ENCODE data around the gene FHL2.

Gene FHL2

DNA sequence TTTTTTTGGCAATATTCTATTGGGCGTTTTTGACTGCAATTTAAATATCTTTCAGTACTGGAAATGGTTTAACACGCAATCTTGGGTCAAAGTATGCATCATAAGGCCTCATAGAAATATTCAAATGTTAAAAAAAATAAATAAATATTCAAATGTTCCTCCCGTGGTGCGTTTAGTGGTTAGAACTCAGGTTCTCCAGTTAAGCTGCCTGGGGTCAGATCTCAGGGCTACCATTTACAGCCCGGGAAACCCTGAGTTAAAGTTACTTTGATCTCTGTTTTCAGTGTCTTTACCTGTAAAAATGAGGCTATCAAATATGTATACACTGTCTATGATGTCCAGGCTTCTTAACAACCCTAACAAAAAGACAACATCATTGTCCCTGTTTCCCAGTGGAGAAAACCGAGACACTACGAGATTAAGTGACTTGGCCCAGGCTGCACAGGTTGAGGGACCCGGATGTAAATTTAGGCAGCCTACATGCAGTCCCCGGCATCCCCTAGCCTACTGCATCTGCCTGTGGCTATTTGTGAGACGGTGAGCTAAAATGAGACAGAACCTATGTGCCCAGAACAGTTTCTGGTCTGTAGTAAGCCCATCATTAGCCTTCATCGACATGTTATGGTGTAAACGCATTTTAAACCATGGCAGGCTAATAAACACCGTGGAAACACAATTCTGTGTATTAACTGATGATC, 1.7 kb downstream of the FHL2 start:
- DNase-seq (ENCODE audit: low read depth), result no peak

DNA sequence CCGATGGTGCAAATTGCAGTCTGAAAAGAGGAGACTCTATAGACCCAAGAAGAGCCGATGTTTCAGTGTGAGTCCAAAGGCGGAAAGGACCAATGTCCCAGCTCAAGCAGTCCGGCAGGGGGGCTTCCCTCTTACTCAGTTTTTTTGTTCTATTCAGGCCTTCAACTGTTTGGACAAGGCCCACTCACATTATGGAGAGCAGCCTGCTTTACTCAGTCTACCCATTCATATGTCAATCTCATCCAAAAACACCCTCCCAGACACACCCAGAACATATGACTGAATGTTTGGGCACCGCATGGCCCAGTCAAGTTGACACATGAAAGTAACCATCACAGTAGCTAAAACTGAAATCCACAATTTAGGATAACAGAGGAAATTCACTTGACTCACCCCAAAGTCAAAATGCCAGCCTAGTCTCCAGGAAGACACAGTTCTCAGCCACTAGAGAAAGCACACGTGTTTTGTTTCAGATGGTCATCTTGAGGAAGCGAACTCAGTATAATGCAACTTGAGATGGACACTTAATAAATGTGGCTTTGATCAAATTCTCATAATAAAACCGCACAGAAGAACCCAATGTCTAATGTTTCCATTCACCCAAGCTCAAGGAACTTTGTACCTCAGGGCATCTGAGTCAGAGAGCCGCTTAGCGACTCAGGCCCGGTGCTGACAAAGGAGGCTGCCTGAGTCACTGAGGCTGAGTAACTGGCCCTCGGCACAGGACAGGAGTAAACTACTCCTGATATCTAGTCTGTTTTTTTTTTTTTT, 2.4 kb downstream of the FHL2 start:
- DNase-seq (ENCODE audit: low read depth), result no peak

DNA sequence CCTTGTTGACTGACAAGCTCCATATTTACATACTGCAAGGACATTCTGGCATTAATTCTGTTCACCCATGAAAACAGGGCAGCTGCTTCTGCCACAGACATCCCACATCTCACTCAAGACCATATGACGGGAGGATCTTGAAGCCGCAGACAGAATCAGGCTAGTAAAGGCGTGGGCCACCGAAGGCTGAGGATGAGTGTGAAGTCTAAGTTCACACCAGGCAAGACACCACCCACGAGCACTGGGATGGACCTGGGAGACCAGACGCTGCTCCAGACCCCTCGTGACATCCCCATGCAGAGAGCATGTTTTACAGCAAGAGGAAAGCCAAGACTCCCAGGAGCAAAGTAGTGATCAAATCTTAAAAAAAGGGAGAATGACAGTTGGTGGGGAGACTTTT, 3.2 kb downstream of the FHL2 start:
- DNase-seq (ENCODE audit: low read depth), result no peak

DNA sequence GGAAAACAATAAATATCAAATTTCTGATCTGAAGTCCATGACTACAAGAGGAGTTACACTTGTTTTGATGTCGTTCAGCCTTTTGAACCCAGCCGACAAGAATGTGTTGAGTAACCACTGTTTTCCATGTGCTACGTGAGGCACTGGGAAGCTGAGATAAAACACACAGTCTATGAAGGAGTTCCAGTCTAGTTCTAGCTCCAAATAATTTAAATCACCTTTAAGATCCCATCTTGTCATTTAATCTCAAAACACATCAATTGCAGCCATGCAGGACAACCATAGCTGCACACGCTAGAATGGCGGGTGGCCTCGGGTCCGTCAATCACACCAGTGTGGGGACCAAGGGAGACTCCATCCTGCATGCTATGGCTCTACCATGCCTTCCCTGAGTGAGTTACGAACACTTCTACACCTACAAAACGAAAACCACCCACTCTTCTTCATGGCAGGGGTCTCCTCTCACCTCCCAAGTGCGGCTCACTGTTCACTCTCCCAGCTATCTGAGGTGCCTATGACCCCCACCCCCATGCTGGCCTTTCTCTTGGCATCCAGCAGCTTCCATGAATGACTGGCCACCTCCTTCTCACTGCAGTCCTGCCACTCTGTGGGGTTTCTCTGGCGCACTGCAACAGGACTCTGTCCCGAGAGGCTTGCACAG, 3.8 kb downstream of the FHL2 start:
- DNase-seq (ENCODE audit: low read depth), result no peak

DNA sequence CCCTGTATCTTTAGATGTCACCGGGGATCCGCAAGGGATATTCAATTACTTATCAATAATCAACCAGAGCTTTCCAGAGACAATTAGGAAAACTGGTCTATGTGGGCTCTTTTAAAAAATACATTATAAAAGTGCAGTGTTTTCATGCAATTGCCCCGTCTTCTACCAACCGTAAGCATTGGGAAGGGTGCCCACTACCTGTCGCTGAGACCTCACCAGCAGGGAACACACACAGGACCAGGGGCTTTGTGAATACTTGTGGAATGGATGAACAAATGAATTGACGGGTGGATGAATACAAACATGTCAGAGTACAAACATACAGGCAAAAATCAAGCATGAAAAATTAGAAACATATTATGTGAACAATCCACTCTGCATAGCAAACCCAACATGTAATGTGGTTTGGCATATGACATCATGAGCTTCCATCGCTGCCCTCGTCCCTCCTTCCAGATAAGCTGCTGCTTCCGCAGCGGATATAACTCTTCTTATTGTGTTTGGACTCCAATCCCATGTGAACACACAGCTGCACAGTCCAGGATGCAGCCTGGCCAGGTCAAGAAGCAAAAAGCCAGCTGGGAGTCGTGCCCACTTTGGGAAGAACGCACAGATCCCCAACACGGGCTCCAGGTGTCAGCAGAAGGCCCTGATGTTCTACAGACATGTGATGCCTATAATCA, 5.3 kb downstream of the FHL2 start:
- no peak for DNase-seq (ENCODE audit: low read depth)

DNA sequence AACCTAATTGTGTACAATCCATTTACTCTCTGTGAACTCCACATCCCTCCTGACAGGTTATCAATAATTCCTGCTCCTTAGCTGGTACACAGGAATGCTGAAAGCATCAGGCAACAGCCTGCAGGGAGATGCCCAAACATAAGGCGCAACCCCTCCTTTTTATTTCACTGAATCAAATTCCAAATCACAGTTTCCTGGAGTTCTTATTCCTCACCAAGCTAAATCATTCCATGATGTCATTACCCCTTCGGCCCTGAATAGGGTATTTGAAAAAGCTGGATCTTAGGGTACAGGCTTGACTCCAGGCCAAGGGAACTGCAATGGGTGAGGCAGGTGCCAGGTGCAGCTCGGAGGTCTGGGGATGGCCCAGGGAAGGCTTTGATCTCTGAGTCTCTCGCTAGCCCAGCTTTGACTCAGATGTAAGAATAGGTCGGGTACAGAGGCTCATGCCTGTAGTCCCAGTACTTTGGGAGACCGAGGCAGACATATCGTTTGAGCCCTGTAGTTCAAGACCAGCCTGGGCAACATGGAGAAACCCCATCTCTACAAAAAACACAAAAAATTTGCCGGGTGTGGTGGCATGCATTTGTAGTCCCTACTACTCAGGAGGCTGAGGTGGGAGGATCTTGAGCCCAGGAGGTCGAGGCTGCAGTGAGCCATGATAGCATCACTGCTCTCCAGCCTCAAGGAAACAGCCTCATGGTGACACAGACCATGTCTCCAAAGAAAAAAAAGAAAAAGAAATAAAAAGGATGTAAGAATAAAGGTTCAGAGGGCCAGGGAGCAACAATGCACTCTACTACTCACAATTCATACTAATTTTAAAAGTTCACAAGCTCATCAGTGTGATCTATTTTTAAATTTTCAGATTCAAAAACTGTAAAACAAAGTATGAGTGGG, 6.8 kb downstream of the FHL2 start:
- no peak for DNase-seq (ENCODE audit: low read depth)

DNA sequence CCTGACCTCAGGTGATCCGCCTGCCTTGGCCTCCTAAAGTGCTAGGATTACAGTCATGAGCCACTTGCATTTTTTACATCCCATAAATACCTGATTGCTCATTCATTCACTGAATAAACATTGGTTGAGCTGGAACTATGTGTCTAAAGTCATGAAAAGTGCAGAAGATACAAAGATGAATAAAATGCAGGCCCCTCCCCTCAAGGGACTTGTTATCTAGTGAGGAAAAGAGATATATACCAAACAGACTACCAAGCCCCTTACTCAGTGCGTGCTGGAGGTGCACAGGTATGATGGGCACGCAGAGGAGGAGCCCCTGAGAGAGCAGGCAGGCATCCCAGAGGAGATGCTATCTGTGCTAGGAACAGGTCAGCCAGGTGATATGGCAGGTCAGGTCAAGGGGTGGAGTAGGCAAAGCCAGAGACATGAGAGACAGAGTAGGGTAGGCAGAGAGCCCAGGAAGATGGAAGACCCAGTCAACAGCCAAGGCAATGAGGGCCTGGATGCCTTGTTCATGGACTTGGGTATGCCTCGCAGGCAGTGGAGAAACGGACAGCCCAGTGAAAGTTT, 7.7 kb downstream of the FHL2 start:
- no peak for DNase-seq (ENCODE audit: low read depth)

DNA sequence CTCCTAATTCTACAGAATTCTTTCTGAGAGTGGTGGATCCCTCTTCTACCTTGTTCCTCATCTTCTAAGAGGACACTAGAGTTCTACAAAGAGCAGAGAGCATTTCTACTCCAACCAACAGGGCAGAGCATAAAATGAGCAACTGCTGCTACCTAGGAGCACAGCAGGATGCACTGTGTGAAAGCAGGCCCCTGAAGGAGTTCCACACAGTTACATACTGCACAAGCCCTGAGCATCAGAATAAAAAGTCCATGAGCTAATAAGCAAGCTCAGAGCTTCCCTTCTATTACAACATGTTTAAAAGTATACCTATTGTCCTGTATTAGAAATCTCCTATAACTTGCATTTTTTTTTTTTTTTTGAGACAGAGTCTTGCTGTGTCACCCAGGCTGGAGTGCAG, 8.4 kb downstream of the FHL2 start:
- no peak for DNase-seq (ENCODE audit: low read depth)

DNA sequence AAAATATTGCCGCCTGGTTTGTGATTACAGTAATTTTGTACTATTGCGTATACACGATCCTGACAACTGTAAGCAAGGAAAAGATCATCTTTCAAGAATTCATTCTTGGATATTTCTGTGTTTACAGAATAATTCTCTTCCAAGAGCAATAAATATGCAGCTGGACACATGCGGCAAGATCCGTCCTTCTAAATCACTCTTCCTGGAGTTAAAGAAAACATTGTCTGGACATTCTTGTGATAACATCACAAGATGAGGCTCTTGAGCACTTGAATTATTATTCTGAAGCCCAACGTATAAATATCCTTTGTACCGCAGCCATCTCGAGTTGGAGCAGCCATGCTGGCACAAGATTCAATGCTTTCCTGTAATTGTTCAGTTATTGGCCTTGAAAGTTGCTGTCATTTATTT, 9.9 kb downstream of the FHL2 start:
- DNase-seq (ENCODE audit: low read depth), result no peak

DNA sequence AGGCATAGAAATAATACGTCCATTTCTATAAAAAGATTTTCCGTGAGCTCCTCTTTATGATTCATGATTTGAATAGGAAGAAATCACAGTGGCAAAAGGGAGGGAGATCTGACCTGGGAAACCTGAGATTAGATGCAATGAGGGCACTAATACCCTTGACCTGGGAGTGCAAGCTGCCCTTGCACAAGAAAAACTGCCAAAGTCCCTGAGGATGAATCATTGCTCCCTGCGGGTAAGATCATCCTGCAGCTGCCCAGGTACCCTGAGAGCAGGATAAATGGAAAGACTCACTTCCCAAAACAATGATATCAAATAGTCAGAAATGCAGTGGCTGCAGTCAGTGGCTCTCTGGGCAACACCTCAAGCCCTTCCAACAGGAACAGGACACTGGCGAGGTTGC, 11.6 kb downstream of the FHL2 start:
- no peak for DNase-seq (ENCODE audit: low read depth)

DNA sequence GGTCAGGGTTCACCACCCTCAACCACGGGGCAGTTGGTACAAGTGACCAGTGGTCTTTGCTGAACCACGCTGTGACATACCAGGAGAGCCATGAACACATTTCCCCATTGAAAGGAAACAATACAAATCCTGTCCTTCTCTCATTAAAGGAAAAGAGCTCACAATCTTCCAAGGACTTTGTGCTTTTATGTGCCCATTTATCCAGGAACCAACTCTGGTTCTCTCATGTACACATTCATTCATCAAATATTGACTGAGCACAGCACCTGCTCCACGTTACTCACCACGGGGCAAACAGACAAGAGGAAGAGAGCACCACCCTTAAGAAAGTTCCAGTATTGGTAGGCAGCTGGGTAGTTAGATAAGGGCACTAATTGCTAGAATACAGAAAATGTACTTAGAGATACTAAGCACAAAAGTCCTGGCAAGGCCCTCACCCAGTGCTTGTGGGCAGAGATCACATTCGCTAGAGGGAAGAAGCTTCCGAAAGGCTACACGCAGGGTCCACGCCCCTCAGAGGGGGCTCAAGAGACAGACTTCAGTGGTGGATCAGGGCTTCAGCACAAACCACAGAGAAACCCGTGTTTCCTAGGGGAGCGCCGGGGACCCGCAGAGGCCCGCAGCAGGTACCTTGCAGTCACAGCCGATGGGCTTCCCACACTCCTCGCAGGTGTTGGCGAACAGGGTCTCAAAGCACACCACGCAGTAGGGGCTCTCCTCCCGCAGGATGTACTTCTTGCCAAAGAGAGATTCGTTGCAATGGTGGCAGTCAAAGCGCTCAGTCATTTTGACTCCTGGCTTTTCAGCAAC, 12.9 kb downstream of the FHL2 start:
- no peak for DNase-seq (ENCODE audit: low read depth)

DNA sequence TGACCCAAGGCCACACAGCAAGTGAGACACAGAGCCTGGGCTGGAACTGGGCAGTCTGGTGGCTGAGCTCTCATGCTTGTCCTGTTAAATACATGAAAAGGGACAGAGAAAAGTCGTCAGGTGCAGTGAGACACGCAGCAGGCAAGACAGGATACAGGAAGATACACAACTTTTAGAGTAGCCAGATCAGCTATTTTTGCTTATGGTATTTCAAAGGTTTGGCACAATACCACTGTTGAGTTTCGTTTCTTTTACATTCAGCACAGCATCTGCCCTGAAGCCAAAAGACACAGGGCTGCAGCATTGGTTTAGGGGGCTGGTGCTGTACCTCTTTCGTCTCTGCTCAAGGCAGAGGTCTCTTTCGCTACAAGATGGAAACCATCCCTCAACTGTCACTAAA, 14.0 kb downstream of the FHL2 start:
- no peak for DNase-seq (ENCODE audit: low read depth)

DNA sequence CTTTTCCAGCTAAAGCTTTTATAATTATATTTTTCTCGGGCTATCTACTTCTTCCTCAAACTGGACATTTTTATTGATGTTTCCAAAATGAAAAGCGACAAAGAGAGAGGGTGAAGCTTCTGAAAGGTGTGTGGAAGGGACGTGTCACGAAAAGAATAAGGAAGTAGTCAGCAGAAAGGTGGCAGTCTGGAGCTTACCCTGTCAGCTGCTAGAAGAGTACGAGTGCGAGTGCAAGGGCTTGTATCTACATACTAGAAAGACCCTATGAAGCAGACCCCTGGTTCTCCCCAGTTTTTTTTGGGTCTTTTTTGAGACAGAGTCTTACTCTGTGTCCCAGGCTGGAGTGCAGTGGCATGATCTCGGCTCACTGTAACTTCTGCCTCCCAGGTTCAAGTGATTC, 14.6 kb downstream of the FHL2 start:
- no peak for DNase-seq (ENCODE audit: low read depth)

DNA sequence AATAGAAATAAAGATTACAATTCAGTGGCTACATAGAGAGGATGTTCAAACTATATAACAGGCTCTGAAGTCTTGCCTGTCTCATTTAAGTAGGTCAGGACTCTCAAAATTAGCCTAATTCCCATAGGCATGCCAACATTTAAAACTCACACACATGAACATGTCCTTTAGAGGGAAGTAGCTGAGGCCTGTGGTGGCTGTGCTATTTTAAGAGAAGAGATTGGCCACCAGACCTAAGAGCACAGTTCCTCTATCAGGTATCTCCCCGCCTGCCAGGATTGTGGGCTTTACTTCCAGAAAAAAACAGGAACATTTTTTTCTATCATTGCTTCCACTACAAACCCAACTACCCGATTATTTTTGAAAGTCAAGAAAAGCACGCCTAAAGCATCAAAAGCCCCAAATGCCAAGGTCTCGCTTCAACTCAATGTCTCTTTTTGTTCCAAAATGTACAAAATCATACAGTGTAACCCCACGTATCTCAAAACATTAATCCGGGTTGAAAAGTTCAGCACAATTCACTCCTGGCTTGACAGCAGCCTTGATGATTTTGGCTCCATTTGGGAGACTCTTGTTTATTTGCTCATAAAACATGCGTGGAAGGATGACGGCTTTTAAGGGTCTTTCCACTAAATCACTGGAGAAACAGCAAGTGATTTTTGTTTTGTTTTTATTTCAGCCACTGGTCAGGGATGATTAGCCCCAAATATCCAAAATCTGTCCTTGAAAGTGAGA, 15.3 kb downstream of the FHL2 start:
- DNase-seq (ENCODE audit: low read depth), result no peak

DNA sequence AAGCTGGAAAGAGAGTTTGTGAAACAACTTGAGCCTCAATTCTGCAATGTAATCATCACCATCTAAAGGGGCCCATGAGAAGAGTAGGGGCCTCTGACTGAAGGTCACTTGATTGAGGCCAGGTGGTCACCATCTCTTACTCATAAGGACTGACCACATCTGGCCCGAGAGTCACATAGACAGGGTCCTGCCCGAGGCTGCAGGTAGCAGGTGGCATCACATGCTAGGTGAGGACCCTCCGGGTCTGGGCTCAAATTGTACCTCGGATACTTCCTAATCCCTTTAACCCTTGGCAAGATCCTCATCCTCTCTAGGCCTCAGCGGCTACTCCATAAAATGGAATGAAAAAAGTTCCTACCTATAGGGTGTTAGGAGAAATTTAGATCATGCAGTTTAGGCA, 16.7 kb downstream of the FHL2 start:
- no peak for DNase-seq (ENCODE audit: low read depth)

DNA sequence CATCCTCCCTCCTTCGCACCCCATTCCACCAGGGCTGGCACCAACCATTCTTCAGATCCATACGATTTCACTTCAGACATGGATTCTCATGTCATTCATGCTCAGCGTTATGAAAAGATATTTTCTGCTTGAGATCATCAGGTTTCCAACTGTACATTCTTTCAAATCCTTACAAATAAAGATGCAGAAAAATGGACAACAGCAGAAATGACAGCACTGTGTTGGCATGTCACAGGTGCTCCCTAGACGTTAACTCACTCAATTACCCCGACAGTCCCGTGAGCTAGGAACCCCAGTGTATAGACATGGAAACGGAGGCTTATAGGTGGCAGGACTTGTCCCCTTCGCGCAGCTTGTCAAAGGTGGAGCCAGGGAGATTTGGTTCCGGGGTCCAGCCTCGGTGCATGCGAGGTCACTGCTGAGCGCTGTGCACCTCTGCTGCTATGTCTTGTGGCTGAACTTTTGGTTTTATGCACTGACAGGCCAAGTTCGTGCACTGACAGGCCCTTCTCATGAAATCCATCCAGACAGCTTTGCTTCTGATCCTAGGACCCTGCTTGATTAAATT, 17.7 kb downstream of the FHL2 start:
- DNase-seq (ENCODE audit: low read depth), result no peak

DNA sequence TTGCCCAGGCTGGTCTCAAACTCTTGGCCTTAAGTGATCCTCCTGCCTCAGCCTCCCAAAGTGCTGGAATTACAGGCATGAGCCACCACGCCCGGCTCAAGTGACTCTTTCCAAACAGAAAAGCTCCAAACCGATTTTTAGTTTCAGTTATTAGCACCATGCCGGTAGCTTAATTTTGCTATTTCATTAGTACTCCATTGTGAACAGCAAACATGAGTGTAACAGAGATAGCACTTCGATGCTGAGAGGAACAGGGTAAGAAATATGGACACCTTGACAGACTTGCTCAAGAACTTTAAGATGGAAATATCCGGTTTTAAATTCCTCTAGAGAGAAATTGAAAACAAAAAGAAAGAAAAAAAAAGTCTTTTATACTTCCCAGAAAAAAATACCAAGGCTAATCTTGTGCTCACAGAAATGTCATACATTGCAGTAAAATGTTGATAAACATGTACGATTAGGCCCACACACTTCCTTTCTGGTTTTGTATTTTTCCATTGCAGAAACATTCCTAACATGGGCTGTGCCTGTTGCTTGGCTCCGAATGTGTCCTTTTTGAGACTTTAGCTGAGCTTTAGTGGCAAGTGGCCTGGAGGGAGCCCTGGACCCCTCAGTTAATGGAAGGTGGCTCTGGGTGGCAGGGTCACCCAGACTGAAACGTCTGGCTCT, 18.3 kb downstream of the FHL2 start:
- DNase-seq (ENCODE audit: low read depth), result no peak

DNA sequence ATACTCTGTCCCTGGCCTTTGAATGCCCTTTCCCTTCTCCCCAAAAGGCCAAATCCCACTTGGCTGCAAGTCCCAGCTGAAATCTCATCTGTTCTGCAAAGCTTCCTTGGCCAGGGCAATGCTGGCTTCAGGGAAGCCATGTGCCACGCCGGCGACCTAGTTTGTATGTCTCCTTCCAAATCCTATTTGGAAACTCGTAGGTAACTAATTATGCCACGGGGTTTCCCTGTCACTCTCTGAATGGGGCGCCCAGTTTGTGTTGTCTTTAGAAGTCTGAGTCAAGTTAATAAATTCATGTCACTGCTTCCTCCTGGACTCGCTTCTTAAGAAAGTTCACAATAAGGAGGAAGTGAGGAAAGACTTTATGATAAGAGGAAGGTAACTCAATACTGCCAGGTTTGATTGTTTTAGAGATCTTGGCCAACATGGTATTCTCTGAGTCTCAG, 19.1 kb downstream of the FHL2 start:
- no peak for DNase-seq (ENCODE audit: low read depth)

DNA sequence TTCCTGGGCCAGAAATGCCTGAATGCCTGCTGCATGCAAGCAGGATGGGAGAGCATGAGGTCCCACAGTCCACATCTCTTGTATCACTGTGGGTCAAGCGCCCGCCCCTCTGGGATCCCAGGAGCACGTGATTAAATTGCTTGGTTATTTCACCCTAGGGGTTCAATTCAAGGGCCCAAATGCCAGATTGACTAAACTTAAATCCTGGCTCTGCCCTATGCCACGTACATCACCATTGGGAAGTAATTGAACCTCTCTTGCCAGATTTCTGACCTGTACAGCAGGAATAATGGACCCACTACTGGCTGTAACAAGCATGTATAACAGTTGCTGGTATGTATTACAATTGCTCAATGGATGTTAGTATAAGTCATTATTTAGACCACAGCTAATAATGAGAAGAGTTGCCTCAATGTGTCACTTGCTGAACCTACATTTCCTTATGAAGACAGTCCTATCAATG, 19.9 kb downstream of the FHL2 start:
- no peak for DNase-seq (ENCODE audit: low read depth)

Data from T follicular helper cell (primary cell).